Measurements from ENCODE around the gene OR51B2. TPM values are rescaled to one million over a fixed set of nuclear protein-coding genes. Genes with fewer than 3 reads are reported as not detected.
"Not testable (repeated sequence)": the region's sequence is repeated elsewhere in the genome, so short reads cannot be mapped to it uniquely, and the experiment has no call there.

OR51B2 gene
- total RNA-seq, 2 donors from 2014 or later: 0.78 TPM; not detected in 1

DNA sequence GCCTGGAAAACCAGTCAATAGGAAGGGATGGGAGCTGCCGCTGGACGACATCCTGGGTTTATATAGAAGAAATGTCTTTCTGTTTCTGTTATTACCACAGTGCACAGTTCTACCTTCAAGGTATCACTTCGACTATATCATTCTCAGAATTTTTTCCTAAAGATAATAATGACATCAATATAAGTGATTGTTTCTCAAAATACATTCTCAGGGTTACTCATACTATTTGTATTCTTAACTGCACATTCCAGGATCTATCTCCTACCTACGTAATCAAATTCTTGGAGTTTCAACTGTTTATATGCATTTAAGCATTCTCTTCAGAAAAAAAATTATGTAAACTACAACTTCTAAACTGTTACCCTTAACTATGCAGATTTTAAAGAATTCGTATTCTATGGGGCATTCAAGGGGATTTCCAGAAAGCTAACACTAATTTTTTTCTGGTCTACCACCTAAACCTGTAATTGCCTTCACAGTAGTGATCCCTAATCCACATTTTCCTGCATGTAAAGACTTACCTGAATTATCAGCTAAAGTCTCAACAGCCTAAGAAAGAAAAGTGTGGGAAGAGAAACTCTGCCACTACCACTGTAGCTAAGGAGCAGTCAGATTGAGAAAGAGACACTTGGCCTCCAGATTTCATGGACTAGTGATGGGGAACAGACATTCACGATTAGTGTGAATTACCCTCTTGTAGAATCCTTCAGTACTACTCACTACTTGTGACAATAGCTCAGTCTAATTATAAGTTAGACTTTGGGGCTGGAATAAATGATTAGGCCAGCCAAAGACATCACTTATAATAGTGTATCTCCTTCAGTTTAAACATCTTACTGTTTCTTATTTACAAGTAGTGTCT, 19.6 kb upstream of the OR51B2 start, which contains the start of gene OR51B5:
Gene OR51B5 (minus strand): TSS at position 51 of the 862 bp plus-strand sequence. CDS start 0 bp downstream, at position 51.
- Histone ChIP-seq H3K4me3 (no peak within 1 kb of the TSS), H3K27me3 (no peaks in the 10 kb centered on the region), H3K9me3 (no peaks in the 10 kb centered on the region), H3K36me3 (replicated peaks in 1 of 2; ENCODE audit: insufficient read depth in 1 of 2, low read depth in 2 of 2) (no peaks in the 10 kb centered on the region), H3K4me1 (no peaks in the 10 kb centered on the region), H3K27ac (no peak within 1 kb of the TSS)
- ATAC-seq (no peak), DNase-seq (no peak)
- TF ChIP-seq POLR2A (IDR thresholded peaks at IDR 0.05): no peak
- TF ChIP-seq, protein P1, sequence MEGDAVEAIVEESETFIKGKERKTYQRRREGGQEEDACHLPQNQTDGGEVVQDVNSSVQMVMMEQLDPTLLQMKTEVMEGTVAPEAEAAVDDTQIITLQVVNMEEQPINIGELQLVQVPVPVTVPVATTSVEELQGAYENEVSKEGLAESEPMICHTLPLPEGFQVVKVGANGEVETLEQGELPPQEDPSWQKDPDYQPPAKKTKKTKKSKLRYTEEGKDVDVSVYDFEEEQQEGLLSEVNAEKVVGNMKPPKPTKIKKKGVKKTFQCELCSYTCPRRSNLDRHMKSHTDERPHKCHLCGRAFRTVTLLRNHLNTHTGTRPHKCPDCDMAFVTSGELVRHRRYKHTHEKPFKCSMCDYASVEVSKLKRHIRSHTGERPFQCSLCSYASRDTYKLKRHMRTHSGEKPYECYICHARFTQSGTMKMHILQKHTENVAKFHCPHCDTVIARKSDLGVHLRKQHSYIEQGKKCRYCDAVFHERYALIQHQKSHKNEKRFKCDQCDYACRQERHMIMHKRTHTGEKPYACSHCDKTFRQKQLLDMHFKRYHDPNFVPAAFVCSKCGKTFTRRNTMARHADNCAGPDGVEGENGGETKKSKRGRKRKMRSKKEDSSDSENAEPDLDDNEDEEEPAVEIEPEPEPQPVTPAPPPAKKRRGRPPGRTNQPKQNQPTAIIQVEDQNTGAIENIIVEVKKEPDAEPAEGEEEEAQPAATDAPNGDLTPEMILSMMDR (IDR thresholded peaks at IDR 0.05): no peak
- WGBS, 2 donors: 64 to 75% methylated on average over 6 of the region's 6 CpGs
- intact Hi-C loops (cut with DNase I): no loop called here

DNA sequence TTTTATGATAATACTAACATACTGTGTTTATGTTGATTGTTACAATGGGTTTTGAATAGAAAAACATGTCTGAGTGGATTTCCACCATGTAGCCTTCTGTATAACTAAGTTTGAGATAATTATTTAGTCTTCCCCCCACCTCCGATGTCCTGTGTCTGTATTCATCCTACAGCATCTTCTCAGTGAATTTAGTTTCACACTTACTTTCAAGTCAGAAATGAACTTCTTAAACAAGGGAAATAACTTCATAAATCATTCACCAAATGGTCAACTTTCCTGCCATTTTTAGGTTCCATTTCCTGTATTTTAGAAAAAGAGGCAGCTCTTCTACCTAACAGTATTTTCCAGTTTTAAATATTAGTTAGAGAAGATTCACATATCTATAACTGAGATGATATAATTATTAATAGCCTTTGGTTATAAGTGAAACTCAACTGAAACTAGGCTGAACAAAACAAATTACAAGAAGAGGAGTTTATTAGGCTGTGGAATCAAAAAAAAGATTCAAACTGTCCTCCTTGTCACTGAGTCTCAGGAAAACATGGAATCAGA, 15.8 kb upstream of the OR51B2 start:
- Histone ChIP-seq H3K27ac (no peak overlapping the region), H3K36me3 (replicated peaks in 1 of 2; ENCODE audit: insufficient read depth in 1 of 2, low read depth in 2 of 2) (no peaks in the 10 kb centered on the region), H3K4me3 (no peak overlapping the region), H3K27me3 (no peaks in the 10 kb centered on the region), H3K4me1 (no peaks in the 10 kb centered on the region), H3K9me3 (no peaks in the 10 kb centered on the region)
- intact Hi-C loops (cut with DNase I): no loop called here
- no peak for DNase-seq
- no peak for ATAC-seq
- WGBS, 2 donors: 80 to 90% methylated on average over 1 of the region's 1 CpG
- TF ChIP-seq, protein P1 (IDR thresholded peaks at IDR 0.05): no peak
- no peak for TF ChIP-seq POLR2A (IDR thresholded peaks at IDR 0.05)

DNA sequence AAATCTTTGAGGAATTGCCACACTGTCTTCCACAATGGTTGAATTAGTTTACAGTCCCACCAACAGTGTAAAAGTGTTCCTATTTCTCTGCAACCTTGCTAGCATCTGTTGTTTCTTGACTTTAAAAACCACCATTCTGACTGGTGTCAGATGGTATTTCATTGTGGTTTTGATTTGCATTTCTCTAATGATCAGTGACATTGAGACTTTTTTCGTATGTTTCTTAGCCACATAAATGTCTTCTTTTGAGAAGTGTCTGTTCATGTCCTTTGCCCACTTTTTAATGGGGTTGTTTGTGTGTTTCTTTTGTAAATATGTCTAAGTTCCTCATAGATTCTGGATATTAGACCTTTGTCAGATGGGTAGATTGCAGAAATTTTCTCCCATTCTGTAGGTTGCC, 13.2 kb upstream of the OR51B2 start:
- DNase-seq; H3K36me3 ChIP-seq (replicated peaks in 1 of 2; ENCODE audit: insufficient read depth in 1 of 2, low read depth in 2 of 2); intact Hi-C loops (cut with DNase I); ATAC-seq; H3K27me3 ChIP-seq; H3K4me1 ChIP-seq; H3K9me3 ChIP-seq; H3K4me3 ChIP-seq; H3K27ac ChIP-seq: not testable (repeated sequence)
- 64 to 69% methylated on average over 1 of the region's 1 CpG for WGBS, 2 donors

DNA sequence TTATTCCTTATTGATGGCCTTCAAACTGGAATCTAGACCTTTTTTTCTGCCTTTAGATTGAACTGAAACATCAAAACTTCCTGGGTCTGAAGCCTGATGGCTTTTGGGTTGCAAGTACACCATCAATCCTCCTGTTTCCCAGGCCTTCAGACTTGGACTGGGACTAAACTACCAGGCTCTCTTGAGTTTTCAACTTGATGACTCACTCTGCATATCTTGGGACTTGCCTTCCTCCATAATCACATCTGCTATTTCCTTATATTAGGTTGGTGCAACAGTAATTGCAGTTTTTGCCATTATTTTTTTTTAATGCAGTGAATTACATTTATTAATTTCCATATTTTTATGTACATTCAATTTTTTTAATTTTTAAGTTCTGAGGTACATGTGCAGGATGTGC, 12.2 kb upstream of the OR51B2 start:
- intact Hi-C loops (cut with DNase I): no loop called here

DNA sequence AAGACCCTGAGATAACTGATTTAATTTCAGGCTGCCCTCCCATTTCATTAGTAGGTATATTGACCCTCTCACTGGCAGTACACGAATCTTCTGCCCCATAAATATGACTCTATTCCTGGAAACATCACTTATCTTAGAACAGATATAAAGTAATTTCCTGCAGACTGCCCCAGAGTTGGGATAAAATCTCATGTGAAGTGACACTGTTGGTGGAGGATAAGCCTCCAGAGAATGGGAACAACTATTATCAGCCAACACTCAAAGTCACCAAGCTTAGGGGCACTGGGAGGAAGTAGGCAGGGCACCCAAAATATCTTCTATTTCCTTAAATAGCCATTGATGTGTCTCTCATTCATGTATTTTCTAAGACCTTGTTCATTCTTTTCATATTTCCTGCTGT, 11.1 kb upstream of the OR51B2 start:
- Histone ChIP-seq H3K9me3 (no peaks in the 10 kb centered on the region), H3K27me3 (no peaks in the 10 kb centered on the region), H3K4me1 (no peaks in the 10 kb centered on the region), H3K27ac (no peak overlapping the region), H3K36me3 (replicated peaks in 1 of 2; ENCODE audit: insufficient read depth in 1 of 2, low read depth in 2 of 2) (no peaks in the 10 kb centered on the region), H3K4me3 (no peak overlapping the region)
- TF ChIP-seq, protein P1 (IDR thresholded peaks at IDR 0.05): no peak
- TF ChIP-seq POLR2A (IDR thresholded peaks at IDR 0.05): no peak
- 29 to 32% methylated on average over 1 of the region's 1 CpG for WGBS, 2 donors
- no peak for DNase-seq
- ATAC-seq: no peak
- intact Hi-C loops (cut with DNase I): no loop called here

More for the DNA sequence above, 12.2 kb upstream of the OR51B2 start:
- DNase-seq (no peak), ATAC-seq (no peak)
- Histone ChIP-seq H3K27me3 (no peaks in the 10 kb centered on the region), H3K4me3 (no peak overlapping the region), H3K36me3 (replicated peaks in 1 of 2; ENCODE audit: insufficient read depth in 1 of 2, low read depth in 2 of 2) (no peaks in the 10 kb centered on the region), H3K27ac (no peak overlapping the region), H3K4me1 (no peaks in the 10 kb centered on the region), H3K9me3 (no peaks in the 10 kb centered on the region)
- no peak for TF ChIP-seq POLR2A (IDR thresholded peaks at IDR 0.05)
- TF ChIP-seq, protein P1 (IDR thresholded peaks at IDR 0.05): no peak

All from body of pancreas (tissue), 4 donors.